ENCODE data around the gene RALGAPA2.

The RALGAPA2 gene

DNA sequence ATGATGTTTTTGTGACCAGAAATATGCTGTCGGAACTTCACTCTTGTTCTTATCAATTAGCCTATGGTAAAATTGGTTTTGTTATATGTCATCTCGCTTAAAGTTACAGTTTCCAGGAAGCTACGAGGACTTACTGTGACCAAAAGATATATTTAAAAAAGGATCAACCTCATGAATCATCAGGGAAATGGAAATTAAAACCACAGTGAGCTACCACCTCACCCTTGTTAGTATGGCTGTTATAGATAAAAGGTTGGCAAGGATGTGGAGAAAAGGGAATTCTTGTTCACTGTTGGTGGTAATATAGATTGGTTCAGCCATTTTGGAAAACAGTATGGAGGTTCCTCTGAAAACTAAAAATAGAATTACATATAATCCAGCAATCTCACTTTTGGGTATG, 358.9 kb downstream of the RALGAPA2 start:
- no peaks in the 10 kb centered on the region for H3K9me3 ChIP-seq (ENCODE audit: insufficient read depth, low read length)
- H2AFZ ChIP-seq (ENCODE audit: low read depth, low read length), result no peak overlapping the region
- H3K4me3 ChIP-seq (ENCODE audit: low read length), result no peak overlapping the region
- H3K9ac ChIP-seq (ENCODE audit: low read length), result no peak overlapping the region
- no peak for TF ChIP-seq EZH2phosphoT487 (IDR thresholded peaks at IDR 0.05; ENCODE audit: low read depth)
- TF ChIP-seq, protein P1, sequence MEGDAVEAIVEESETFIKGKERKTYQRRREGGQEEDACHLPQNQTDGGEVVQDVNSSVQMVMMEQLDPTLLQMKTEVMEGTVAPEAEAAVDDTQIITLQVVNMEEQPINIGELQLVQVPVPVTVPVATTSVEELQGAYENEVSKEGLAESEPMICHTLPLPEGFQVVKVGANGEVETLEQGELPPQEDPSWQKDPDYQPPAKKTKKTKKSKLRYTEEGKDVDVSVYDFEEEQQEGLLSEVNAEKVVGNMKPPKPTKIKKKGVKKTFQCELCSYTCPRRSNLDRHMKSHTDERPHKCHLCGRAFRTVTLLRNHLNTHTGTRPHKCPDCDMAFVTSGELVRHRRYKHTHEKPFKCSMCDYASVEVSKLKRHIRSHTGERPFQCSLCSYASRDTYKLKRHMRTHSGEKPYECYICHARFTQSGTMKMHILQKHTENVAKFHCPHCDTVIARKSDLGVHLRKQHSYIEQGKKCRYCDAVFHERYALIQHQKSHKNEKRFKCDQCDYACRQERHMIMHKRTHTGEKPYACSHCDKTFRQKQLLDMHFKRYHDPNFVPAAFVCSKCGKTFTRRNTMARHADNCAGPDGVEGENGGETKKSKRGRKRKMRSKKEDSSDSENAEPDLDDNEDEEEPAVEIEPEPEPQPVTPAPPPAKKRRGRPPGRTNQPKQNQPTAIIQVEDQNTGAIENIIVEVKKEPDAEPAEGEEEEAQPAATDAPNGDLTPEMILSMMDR (IDR thresholded peaks at IDR 0.05; ENCODE audit: low read depth, low read length), result no peak
- H3K27ac ChIP-seq (ENCODE audit: low read length), result no peak overlapping the region
- no peaks in the 10 kb centered on the region for H4K20me1 ChIP-seq (ENCODE audit: insufficient read depth, low read length)
- no peaks in the 10 kb centered on the region for H3K79me2 ChIP-seq (ENCODE audit: low read length)
- H3K4me2 ChIP-seq (ENCODE audit: low read length), result no peak overlapping the region
- peaks cover 18% of the 10 kb centered on the region for H3K27me3 ChIP-seq (ENCODE audit: low read depth, low read length)
- H3K36me3 ChIP-seq (replicated peaks; ENCODE audit: low read depth, low read length), result no peaks in the 10 kb centered on the region
- no peaks in the 10 kb centered on the region for H3K4me1 ChIP-seq (ENCODE audit: low read length)

DNA sequence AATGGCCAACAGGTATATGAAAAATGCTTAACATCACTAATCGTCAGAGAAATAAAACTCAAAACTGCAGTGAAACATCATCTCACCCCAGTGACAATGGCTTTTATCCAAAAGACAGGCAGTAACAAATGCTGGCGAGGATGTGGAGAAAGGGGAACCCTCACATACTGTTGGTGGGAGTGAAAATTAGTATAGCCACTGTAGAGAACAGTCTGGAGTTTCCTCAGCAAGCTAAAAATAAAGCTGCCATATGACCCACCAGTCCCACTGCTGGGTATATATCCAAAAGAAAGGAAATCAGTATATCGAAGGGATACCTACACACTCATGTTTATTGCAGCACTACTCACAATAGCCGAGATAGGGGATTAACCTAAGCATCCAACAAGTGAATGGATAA, 368.0 kb downstream of the RALGAPA2 start:
- Histone ChIP-seq H4K20me1 (ENCODE audit: insufficient read depth, low read length) (no peaks in the 10 kb centered on the region), H3K27ac (ENCODE audit: low read length) (no peak overlapping the region), H3K4me1 (ENCODE audit: low read length) (no peaks in the 10 kb centered on the region), H3K27me3 (ENCODE audit: low read depth, low read length) (peaks cover 7% of the 10 kb centered on the region), H3K79me2 (ENCODE audit: low read length) (no peaks in the 10 kb centered on the region), H3K9me3 (ENCODE audit: insufficient read depth, low read length) (no peaks in the 10 kb centered on the region), H2AFZ (ENCODE audit: low read depth, low read length) (no peak overlapping the region), H3K36me3 (replicated peaks; ENCODE audit: low read depth, low read length) (no peaks in the 10 kb centered on the region), H3K4me2 (ENCODE audit: low read length) (no peak overlapping the region), H3K4me3 (ENCODE audit: low read length) (no peak overlapping the region), H3K9ac (ENCODE audit: low read length) (no peak overlapping the region)
- TF ChIP-seq EZH2phosphoT487 (IDR thresholded peaks at IDR 0.05; ENCODE audit: low read depth), result no peak
- TF ChIP-seq, protein P1 (IDR thresholded peaks at IDR 0.05; ENCODE audit: low read depth, low read length), result no peak

DNA sequence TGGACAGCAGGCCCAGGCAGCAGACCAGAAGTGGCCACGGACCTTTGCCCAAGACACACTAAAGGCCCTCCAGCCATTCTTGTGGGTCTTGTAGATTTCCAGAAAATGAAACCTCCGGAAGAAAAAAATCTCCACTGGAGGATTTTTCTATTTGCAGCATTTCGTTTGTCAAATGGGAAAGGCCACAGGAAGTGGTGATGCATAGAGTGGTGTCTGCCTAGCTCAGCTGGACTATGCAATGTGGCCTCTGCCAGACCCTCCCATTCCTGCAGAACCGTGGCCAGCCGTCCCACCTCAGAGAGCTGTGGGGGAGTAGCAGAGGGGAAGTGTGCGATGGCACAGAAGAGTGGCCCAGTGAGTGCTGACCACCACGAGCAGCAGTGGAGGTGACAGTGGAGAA, 368.5 kb downstream of the RALGAPA2 start:
- H3K4me3 ChIP-seq (ENCODE audit: low read length), result no peak overlapping the region
- H3K4me1 ChIP-seq (ENCODE audit: low read length), result no peaks in the 10 kb centered on the region
- H4K20me1 ChIP-seq (ENCODE audit: insufficient read depth, low read length), result no peaks in the 10 kb centered on the region
- H3K27me3 ChIP-seq (ENCODE audit: low read depth, low read length), result peaks cover 7% of the 10 kb centered on the region
- no peaks in the 10 kb centered on the region for H3K9me3 ChIP-seq (ENCODE audit: insufficient read depth, low read length)
- no peaks in the 10 kb centered on the region for H3K79me2 ChIP-seq (ENCODE audit: low read length)
- no peak overlapping the region for H2AFZ ChIP-seq (ENCODE audit: low read depth, low read length)
- H3K4me2 ChIP-seq (ENCODE audit: low read length), result no peak overlapping the region
- TF ChIP-seq EZH2phosphoT487 (IDR thresholded peaks at IDR 0.05; ENCODE audit: low read depth), result no peak
- TF ChIP-seq, protein P1 (IDR thresholded peaks at IDR 0.05; ENCODE audit: low read depth, low read length), result no peak
- H3K36me3 ChIP-seq (replicated peaks; ENCODE audit: low read depth, low read length), result no peaks in the 10 kb centered on the region
- no peak overlapping the region for H3K9ac ChIP-seq (ENCODE audit: low read length)
- no peak overlapping the region for H3K27ac ChIP-seq (ENCODE audit: low read length)

All from OCI-LY3 (cell line).